GM12801 (cell line): ENCODE measurements around the gene DENND1B.

Source experiments
- CTCF ChIP-seq: IDR thresholded peaks from one replicate; pipeline ENCODE4 v1.5.1; 2011; ENCODE audit warnings: control low read depth; ENCODE audit not compliant: insufficient read length; ENCODE audit errors: extremely low read depth

DENND1B gene

DNA sequence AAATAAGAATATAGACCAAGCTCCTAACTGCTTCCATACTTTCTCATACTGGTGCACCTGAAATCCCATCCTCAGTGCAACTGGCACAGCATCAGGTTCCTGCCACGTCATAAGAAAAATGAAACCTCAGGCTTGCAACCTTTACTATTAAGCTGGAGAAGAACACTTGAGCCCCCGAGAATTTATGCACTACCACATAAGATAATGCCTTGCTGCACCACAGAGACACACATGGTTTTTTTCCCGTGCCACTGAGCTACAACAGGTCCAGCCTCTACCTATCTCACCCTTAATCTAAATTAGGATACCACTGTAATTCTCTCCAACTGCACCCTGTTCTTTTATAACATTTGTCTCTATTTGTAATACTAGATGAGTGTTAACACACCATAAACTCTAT lies 174.5 kb downstream of the DENND1B start:
- TF ChIP-seq CTCF: no peak

GRCh38 chr1:197599789-197600188 lies 175.5 kb downstream of the DENND1B start:
- no peak for TF ChIP-seq CTCF

- TF ChIP-seq CTCF: no peak
These were observed 176.3 kb downstream of the DENND1B start for GRCh38 chr1:197598935-197599334.

- no peak for TF ChIP-seq CTCF
These were observed 179.9 kb downstream of the DENND1B start for GRCh38 chr1:197595304-197595904.

DNA sequence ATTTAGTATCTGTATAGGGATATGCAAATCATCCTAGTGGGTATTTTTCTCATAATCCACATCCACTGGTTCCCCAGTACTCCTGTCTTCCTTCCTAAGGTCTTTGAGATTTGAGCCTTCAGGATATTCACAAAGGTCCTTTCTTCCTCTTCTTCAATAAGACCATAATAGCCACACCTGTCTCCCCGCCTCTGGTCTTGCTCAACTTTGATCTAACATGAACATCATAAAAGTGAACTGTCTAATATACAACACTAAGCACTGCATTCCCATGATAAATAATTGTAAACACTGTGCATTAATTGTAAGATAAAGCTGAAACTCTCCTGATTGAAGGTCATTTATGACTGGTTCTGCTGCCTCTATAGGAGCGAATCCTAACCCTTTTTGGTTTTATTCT lies 184.6 kb downstream of the DENND1B start:
- TF ChIP-seq CTCF: no peak

DNA sequence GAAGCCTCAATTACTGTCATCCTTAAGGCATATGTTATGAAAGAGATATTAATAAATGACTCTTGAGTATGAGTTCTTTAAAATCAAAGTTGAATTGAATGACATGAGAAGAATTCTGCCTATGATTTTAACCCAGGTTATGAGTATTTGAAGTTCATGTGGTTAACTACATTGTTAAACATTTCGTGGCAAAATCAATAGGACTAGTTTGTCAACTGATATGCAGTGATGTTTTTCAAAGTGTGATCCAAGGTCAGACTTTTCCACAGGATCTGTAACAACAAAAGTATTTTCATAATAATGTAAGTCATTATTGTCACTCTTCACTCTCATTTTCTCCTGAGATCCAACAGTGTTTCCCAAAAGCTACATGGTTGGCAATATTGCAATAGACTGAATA lies 189.5 kb downstream of the DENND1B start:
- no peak for TF ChIP-seq CTCF

DNA sequence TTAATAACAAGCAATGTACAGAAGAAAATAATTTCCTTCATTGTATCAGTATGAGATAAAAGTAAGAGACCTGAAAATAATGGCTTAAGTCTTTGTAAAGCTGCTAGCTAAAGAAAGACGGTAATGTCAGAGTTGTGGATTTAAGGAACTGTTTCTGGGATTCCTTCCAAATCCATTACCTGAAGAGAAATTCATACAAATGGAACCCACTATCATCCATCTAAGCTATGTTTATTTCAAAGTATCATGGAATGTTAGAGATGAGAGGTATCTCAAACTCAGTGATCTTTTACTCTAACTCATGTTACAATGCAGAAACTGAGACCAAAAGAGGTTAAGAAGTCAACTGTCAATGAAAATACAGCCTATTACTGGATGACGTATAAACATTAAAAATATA lies 197.7 kb downstream of the DENND1B start:
- no peak for TF ChIP-seq CTCF
